Nephron (organoid): ENCODE results near the gene SMYD3.

Experiments
- H3K27ac Mint-ChIP-seq, 3 experiments: 2 replicates each; pipeline ENCODE4 v1.8.0; 2020; ENCODE audit warnings: mixed read lengths in 3 of 3, mild to moderate bottlenecking in 2 of 3, moderate library complexity in 1 of 3
- H3K27me3 Mint-ChIP-seq: 2 replicates; pipeline ENCODE4 v1.8.0; 2021; ENCODE audit warnings: low read depth, mild to moderate bottlenecking, moderate library complexity, mixed read lengths
- H3K36me3 Mint-ChIP-seq: 2 replicates; pipeline ENCODE4 v1.8.0; 2020; ENCODE audit warnings: low read depth, mixed read lengths
- H3K4me1 Mint-ChIP-seq: 2 replicates; pipeline ENCODE4 v1.8.0; 2020; ENCODE audit warnings: mixed read lengths
- H3K4me3 Mint-ChIP-seq, 3 experiments: 2 replicates each; pipeline ENCODE4 v1.8.0; 2020; ENCODE audit warnings: mild to moderate bottlenecking in 3 of 3, mixed read lengths in 3 of 3, moderate library complexity in 2 of 3
- H3K9me3 Mint-ChIP-seq: 2 replicates; pipeline ENCODE4 v1.8.0; 2020; ENCODE audit warnings: mixed read lengths
- TF ChIP-seq, protein P1 (sequence below), 3 experiments: fragments of 200-600 bp; sonication (generic); IDR thresholded peaks; one replicate each; pipeline ENCODE4 v1.5.0; 2021; ENCODE audit warnings: antibody characterized with exemption in 3 of 3; ENCODE audit not compliant: unreplicated experiment in 3 of 3

The SMYD3 gene

DNA sequence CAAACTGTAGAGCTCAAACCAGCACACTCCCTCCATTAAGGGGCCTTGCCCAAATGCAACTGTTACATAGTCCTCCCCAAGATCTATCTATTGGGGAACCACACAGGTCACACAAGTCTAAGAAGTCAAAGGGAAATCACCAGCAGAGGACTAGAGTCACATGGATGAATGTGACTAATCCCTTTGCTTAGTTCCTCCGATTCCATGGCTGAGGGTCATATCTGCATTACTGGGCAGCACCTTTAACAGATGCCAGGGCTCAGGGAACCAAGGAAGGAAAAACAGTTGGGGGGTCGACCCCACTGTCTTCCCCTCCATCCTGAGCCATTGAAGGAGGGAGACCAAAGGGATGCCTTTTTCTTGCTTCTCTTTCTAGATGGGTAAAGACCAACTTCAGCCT is 23.4 kb upstream of the SMYD3 start:
- Mint-ChIP-seq H3K4me3 (no peak overlapping the region), H3K27ac (no peak overlapping the region), H3K36me3 (no peaks in the 10 kb centered on the region), H3K9me3 (peaks cover 18% of the 10 kb centered on the region), H3K4me1 (no peaks in the 10 kb centered on the region), H3K27me3 (peaks cover 17% of the 10 kb centered on the region)
- TF ChIP-seq, protein P1, sequence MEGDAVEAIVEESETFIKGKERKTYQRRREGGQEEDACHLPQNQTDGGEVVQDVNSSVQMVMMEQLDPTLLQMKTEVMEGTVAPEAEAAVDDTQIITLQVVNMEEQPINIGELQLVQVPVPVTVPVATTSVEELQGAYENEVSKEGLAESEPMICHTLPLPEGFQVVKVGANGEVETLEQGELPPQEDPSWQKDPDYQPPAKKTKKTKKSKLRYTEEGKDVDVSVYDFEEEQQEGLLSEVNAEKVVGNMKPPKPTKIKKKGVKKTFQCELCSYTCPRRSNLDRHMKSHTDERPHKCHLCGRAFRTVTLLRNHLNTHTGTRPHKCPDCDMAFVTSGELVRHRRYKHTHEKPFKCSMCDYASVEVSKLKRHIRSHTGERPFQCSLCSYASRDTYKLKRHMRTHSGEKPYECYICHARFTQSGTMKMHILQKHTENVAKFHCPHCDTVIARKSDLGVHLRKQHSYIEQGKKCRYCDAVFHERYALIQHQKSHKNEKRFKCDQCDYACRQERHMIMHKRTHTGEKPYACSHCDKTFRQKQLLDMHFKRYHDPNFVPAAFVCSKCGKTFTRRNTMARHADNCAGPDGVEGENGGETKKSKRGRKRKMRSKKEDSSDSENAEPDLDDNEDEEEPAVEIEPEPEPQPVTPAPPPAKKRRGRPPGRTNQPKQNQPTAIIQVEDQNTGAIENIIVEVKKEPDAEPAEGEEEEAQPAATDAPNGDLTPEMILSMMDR (IDR thresholded peaks at IDR 0.05; ENCODE audit: unreplicated experiment in 3 of 3) = no peak

GRCh38 chr1:246528933-246529731 is 22.1 kb upstream of the SMYD3 start:
- Mint-ChIP-seq H3K9me3 (peaks cover 18% of the 10 kb centered on the region), H3K27ac (no peak overlapping the region), H3K4me3 (no peak overlapping the region), H3K36me3 (no peaks in the 10 kb centered on the region), H3K27me3 (peaks cover 17% of the 10 kb centered on the region), H3K4me1 (no peaks in the 10 kb centered on the region)
- TF ChIP-seq, protein P1 (IDR thresholded peaks at IDR 0.05; ENCODE audit: unreplicated experiment in 3 of 3) = no peak

- no peaks in the 10 kb centered on the region for H3K4me1 Mint-ChIP-seq
- H3K36me3 Mint-ChIP-seq = no peaks in the 10 kb centered on the region
- H3K27ac Mint-ChIP-seq = no peak overlapping the region
- H3K9me3 Mint-ChIP-seq = peaks cover 18% of the 10 kb centered on the region
- H3K4me3 Mint-ChIP-seq = no peak overlapping the region
- H3K27me3 Mint-ChIP-seq = peaks cover 17% of the 10 kb centered on the region
- TF ChIP-seq, protein P1 (IDR thresholded peaks at IDR 0.05; ENCODE audit: unreplicated experiment in 3 of 3) = no peak
These were observed 20.5 kb upstream of the SMYD3 start for GRCh38 chr1:246527402-246528088.

DNA sequence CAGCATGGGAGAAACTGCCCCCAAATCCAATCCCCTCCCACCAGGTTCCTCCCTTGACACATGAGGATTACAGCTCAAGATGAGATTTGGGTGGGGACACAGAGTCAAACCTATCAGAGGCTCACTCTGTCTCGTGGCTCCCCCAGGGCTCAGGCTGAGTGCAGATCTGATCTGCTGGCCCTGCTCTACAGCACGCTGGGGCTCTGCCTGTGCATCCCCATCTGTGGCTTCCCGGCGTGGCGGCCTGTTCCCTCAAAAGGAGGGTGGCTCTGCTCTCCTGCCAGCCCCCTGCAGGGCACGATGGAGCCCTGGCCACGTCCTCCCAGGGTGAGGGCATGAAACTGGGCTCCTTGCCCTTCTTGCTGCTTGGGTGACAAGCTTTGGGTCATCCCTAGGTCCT is 19.8 kb upstream of the SMYD3 start:
- no peaks in the 10 kb centered on the region for H3K36me3 Mint-ChIP-seq
- no peak overlapping the region for H3K4me3 Mint-ChIP-seq
- no peak overlapping the region for H3K27ac Mint-ChIP-seq
- H3K9me3 Mint-ChIP-seq = peaks cover 20% of the 10 kb centered on the region
- no peaks in the 10 kb centered on the region for H3K4me1 Mint-ChIP-seq
- peaks cover 16% of the 10 kb centered on the region for H3K27me3 Mint-ChIP-seq
- TF ChIP-seq, protein P1 (IDR thresholded peaks at IDR 0.05; ENCODE audit: unreplicated experiment in 3 of 3) = no peak

GRCh38 chr1:246526380-246526779 is 19.3 kb upstream of the SMYD3 start:
- Mint-ChIP-seq H3K27me3 (peaks cover 10% of the 10 kb centered on the region), H3K36me3 (no peaks in the 10 kb centered on the region)

More at GRCh38 chr1:246526380-246526779, 19.3 kb upstream of the SMYD3 start:
- H3K9me3 Mint-ChIP-seq = peaks cover 21% of the 10 kb centered on the region
- H3K4me1 Mint-ChIP-seq = no peaks in the 10 kb centered on the region
- no peak overlapping the region for H3K27ac Mint-ChIP-seq
- no peak overlapping the region for H3K4me3 Mint-ChIP-seq
- TF ChIP-seq, protein P1 (IDR thresholded peaks at IDR 0.05; ENCODE audit: unreplicated experiment in 3 of 3) = no peak
